DMS53 treated with DMSO at 0.1 percent for 48 hours (cell line): ENCODE results near the gene DUSP6.

Experiments
- DNase-seq: peaks from one replicate; lab custom pipeline; 2025; ENCODE audit not compliant: unreplicated experiment; lab: John Stamatoyannopoulos, UW

Gene DUSP6

DNA sequence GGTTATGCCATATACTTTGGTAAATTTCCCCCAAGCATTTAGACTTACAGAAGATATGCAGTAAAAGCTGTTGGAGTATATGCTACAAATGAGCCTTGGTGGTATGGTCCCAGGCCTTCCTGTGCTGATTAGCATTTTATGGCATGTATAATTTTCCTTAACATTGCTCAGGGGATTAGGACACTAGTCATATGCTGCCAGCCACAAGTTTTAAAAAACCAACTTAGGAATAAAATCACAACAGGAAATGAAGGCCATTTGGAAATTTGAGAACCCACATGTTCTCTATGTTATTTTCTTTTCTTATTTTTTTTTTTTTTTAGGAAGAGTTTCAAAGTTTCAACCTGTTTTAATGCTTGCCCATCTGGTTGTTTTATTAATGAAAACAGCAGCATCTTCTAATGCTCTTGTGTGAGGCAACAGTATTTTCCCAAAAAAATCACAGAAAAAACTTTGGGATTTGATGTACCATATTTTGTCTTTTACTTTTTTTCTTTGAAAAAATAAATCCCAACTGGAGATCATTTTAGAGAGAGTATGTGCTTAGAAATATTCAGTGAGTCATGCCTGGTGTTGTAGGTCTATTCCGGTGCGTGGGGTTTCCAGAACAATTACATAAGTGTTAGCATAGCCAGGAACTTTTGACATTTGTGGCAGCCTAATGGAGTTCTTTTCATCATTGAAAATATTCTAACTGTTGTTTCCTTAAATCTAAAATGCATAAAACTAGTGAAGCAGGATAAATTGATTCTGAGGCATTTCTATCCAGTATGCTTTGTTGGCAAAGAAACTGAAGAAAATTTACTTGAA, 21.7 kb upstream of the DUSP6 start:
- DNase-seq: no peak

DNA sequence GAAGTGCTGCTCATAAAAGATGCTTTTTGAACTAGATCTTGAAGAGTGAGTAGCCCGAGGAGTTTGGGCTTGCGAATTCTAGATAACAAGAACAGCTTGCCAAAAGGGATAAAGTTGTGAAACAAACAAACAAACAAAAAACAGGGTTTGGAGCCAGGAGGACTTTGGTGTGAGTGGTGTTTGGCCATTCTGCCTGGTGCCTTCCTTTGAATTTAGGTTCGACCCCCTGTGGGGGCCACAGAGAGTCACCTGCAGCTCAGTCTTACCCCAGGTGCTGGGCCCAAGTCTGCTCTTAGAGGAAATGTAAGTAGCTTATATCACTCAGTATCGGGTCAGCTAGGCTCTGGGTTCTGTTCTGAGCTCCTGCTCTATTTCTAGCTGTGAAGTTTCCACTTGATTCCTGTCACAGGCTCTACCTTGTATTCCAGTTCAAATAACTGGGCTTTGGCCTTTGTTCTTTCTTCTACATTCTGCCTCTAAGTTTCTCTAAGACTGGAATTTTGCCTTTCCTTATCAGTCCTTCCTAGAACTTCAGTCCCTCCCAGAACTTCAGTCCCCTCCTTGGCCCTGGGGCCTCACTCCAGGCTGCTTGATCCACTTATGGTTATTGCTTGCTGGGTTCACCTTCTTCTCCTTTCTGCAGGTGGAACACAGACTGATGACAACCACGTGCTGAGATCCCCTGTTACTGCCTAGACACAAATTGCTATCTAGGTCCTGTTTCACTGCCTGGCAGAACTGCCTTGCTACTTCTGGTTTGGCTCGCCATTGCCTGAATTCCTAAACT, 20.5 kb upstream of the DUSP6 start:
- no peak for DNase-seq

DNA sequence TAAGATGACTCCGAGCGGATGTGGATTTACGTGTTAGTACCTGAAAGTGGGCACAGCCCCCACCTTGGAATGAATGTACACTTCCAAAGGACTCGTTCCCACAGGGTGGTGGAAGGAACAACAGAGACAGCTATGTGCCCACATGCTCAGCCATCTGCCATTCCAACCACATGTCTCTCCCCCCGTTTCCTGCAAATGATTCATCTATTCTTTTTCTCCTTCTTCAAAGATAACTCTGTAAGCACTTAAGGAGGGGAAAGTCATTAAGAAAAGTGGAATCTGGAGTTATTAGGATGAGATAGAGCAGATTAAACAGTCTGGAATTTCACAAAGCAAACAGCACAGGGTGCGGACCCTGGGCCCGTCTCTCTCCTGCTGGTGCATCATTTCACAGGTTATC, 18.5 kb upstream of the DUSP6 start:
- no peak for DNase-seq

DNA sequence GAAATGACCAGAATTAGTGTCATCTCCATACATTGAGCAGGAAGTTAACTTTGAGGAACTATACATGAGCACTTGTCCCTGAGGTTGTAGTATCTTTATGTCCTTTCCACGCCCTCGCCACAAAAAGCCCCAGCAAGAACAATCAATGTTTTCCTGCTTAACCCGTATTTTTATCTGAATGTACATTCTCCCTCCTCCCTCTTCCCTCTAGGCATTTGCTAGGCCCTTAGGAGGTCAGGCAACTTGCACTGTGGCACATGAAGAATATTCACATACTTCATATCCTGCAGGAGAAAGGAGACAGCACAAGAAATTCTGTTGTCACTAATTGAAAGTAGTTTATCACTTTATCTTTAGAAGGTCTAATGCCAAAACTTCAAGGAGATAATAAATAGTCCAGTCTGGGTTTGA, 18.1 kb upstream of the DUSP6 start:
- DNase-seq: no peak

DNA sequence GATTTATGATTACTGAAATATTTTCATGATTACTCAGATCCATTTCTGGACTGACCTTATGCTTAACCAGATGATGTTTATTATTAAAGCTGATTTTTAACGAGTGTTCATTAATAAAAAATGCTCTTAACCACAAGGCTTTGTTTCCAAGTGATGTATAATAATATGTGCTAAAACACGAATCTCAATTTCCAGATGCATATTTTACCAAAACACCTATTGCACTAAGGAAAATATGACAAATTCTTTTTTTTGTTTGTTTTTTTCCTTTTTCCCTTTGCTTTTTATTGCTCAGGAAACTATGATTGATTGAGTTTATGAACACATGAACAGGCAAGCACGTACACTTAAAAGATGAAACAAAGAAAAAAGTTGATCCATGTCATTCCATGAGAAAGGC, 16.9 kb upstream of the DUSP6 start:
- DNase-seq: no peak

DNA sequence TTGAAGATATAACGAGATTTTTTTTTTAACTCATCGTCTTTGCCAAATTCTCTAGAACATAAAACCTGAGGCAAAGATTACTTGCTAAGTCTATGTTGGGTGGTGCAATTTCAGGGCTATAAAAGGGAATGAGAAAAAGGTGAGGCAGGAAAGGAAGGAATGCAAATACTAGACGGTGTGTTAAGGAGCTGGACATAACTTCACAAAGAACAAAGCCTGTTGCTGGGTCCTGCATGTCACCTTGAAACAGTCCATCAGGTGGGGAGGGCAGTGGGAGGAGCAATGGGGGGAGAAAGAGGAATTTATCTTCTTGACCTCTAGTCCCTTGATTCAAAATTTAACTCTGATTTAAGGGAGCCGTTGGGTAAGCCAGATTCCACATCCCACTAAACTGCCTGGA, 16.1 kb upstream of the DUSP6 start:
- DNase-seq: no peak

DNA sequence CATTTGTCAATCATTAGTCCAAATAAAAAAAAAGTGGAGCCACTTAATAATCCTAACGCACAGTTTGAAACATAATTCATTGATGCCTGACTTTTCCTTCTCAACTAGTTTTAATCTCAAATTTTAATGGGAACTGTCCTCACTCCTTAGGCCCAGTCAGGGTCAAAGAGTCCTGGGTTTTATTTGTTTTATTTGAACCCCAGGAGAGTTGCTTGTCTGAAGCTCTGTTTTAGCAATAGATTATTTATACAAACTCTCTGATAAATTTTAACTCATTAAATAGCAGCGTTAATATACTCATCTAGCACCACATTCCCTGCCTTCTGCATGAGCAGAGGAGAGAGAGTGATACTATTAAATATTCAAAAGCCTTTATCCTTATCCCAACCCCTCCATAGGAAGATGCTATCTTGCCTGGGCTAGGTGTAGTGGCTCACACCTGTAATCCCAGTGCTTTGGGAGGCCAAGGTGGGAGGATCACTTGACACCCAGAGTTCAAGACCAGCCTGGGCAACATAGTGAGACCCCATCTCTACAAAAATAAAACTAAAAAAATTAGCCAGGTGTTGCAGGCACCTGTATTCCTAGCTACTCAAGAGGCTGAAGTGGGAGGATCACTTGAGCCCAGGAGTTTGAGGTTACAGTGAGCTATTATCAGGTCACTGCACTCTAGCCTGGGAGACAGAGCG, 14.5 kb upstream of the DUSP6 start:
- DNase-seq: no peak

DNA sequence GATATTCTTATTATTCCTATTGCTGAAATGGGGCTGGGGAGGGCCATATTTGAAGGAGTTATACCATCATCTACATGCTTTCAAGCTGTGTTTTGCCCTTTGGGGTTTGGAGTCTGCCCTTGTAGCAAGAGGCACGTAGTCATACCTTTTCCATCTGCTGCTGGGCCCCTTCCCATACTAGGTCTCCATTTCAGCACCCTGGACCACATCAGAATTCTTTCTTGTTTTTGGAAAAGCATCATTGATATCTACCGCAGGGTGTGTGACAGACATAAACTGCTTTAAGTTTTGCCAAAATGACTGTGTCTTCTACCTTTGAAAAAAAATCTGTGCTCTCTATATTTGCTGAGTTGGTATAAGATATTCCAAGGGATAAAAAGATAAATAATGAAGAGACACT, 12.3 kb upstream of the DUSP6 start:
- DNase-seq: no peak

DNA sequence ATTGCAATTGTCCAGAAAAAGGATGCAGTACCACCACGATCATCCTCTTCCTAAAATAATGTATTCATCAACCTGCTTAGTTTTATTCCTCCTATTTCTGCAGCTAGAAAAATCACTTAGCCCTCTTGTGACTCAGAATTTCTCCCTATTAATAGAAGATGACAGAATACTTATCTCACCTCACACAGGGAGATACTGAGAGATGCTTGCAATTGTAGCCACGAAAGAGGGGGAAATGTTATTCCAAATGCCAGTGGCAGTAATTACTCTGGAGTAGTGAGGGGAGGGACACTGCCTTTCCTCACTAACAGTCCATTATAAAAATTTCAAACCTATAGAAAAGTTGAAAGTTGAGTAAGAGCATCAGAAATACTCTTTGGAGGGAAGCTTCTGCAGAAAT, 11.8 kb upstream of the DUSP6 start:
- DNase-seq: no peak

DNA sequence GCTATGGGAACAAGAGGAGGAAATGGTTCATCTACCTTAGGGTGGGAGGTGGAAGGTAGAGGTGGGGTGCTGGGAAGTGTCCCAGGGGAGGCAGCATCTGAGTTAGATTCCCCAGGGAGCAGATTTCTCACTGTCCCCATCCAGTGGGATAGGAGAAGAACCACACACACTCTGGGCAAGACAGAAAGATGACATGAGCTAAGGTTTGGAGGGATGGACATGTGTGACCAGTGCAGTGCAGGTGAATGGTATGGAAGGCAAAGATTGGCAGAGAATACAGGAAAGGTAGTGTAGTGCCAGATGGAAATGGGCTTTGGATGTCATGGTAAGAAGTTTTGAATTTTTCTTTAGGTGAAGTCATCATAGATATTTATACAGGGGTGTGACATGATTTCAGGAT, 11.3 kb upstream of the DUSP6 start:
- DNase-seq: no peak

DNA sequence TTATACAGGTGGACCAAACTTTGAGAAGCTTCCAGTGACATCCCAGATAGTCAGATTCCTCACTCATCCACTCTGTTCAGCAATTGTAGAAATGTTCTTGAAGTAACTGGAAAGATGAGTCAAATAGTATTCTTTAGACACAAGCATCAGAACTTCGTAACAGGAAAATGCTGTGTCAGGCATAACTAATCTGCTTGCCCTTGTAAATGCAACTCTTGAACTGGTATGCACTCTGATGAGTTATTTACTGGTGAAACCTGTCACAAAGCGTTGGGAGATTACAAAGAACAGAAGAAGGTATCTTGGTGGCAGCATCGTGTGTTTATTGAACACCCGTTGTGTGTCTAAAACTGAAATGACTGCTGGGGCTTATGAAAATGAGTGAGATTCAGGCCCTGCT, 10.8 kb upstream of the DUSP6 start:
- no peak for DNase-seq

DNA sequence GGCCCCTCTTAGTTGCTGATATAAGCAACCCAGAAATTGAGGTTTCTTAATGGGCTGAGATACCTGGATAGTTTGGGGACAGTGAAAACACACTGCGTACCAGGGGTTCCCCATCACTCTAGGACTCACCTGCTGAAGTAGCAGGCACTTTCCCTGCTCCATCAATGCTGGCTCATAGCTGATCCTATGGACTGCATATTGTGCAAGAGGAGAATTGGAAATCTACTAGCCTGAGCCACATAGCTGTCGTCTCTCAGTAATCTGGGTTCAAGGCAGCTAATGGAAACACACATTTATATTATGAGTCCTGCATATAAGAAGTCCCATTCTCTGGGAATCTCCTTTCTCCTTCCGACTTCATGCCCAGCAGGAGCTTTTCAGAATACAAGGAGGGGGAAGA, 7.3 kb upstream of the DUSP6 start:
- DNase-seq: no peak

DNA sequence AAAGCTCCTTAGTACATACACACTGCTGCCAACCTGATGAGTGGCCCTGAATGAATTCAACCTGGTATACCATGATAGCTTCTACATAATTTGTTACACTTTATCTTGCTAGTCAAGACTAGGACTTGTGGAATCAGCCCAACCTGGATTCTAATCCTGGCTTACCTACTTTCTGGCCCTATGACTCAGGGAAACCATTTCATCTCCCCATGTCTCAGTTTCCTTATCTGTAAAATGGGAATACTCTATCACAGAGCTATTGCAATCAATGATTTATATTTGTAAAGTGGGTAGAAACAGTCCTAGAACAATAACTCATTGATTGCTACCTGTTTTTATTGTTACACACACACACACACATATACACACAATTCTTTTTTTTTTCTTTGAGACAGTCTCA, 6.5 kb upstream of the DUSP6 start:
- no peak for DNase-seq

DNA sequence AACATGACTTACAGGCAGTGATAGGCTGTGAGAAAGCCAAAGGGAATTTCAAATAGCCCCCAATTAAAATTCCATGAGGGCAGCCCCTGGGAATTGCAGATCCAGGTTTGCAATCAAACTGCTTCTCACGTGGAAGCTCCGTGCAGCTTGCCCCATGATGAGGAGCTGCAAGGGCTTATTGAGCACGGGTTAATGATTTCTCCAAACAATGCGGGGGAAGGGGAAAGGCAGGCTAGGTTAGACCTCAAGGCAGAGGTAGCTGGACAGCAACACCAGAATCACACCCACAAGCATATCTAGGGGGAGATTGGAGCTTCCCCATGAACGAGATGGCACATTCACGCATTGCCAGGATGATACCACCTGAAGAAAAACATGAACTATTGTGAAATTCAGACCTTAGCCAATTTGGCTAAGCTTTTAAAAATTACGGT, 5.0 kb upstream of the DUSP6 start:
- peak; percentile 14 for DNase-seq

DNA sequence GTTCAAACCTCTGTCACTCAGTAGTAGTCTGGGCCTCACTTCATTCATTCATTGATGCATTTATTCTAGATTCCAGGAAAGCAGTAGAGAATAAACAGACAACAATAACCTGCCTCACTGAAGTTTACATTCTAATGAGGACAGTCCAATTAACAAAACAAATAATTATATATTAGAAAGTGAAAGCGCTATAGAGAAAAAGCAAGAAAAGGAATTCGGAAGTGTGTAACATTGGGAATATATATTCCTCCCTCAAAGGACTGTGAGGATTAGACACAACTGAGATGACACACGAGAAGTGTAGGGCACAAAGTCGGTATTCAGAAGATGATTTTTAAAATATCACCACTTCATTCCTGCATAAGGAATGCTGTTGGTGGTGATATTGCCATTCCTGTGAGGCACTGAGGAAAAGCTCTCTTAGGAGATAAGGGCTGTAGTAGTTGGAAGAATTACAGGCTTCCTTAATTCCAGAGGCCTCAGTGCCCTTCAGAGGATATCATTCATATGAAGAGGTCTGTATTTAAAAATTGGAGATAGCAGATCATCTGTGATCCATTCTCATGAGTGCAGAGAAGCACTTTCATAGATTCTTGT, 3.9 kb upstream of the DUSP6 start:
- no peak for DNase-seq

DNA sequence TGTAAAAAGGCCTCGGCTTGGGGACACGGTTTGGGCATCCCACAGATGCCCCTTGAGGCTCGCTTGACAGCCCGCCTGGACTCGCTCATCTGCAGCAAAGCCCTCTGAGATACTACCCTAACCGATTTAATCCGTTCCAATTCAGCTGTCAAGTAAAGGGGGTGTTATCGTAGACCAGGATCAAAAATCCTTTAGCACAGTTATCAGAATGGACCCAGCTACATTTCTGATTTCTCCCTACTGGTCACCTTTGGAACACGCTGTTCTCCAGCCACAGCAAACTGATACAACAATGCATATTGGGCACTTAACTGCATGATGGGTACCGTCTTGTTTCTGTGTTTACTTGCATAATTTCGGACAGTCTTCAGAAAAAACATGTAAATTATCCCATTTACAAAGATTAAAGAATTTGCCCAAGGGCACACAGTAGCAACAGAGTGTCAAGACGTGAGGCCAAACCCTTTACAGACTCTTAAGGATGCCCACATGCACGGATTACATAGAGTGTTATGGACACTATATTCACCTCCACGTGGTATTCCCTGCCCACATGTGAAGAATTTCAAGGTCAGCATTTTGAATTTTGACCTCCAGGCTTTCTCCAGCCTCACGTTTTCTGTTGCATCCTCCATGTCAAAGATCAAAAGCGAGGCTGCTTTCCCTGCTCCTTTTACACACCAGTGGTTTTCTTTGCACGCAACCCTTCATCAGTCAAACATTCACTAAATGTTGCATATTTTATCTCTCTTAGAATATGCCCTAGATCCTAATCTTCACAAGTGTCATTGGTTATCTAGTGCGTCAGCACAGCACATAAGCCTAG, 3.2 kb upstream of the DUSP6 start:
- no peak for DNase-seq

DNA sequence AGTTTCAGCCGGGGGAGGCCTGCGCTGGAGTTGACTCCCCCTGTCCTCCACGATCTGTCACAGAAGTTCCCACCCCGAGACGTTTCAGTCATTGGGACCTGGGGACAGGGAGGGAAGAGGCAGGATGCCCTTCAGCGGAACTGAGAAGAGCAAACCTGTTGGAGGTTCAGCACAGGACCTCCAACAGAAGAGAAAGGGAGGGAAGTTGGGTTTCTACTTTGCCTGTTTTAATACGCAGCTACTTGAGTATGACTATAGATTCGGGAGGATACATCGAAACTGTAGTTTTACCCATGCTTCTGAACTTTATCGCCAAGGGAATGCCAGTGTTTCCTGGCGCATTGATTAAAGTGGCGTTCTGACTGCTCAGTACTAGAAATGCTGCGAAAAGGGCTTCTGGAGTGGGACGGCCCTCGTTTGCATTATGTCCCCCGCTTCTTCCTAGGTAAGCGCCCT, 2.3 kb upstream of the DUSP6 start:
- peak; percentile 56 for DNase-seq

DNA sequence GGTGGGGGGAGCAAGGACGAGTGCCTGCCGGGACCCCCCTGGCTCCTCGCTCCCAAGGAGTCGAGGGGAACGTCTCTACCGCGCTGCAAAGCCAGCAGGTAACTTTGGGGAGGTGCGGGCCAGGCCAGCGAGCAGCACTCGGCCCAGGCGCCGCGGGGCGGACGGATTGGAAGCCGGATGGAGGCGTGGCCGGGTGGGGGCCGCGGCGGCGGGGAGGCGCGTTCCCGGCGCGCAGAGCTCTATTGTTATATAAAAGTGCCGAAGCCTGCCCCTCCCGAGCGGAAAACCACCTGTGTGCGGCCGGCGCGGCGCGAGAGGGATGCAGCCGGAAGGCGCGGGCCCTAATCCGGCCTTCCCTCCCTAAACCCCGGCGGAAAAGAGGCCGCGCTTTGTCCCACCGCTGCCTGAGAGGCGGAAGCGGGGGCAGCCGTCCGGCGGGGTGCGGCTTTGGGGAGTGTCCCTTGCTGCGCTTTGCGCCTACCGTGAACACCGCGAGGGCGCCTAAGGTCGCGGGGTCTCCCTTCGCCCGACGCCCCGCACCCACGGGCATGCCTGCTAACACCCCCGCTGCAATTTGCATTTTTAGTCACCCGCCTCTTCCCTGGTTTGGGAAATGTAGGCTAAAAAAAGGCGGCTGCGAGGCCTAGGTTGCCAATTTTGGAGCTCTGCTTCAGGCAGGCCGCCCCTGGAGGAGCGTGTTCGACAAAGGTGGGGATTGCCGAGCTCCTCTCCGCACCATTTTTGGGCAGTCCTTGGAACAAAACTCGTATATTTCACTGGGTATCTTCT, 1.7 kb upstream of the DUSP6 start:
- DNase-seq: peak; percentile 77

DNA sequence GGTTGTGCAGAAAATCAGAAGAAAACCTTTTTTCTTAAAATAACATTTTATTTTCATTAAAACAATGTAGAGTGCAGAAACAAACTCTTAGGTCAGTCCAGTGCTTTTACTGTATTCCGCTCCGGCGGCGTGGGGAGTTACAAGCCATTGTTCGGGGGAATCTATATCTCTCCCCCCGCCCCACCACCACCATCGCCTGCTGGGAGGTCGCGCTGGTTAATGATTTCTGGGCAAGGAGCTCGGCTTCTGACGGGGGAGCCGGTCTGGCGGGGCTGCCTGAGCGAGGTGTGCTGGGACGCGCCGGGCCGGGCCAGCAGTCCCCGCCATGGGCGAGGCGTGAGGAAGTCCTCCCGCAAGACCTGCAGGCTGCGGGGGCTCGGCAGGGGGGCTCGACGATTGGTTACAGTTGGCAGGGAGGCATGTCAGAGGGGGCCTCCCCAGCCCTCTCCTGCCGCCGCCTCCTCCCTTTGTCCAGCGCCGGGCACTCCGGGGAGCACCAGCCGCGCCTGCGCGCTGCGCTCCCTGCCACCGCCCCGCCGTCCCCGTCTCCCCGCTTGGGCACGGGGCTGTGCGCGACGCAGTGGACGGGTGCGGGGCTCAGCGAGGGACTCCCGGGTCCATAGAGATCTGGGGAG, 1.0 kb upstream of the DUSP6 start:
- DNase-seq: peak; percentile 79

DNA sequence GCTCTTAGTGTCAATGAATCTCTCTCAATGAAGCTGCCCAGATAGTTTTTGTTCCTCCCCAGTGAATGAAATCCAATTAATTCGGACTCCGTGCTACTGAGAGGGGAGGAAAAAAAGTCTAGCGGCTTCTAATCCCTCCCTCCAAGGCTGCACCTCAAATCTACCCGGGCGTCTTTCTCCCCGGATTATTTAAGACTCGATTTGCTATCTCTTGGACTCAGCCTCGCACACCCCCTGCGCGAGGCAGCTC, 134 bp downstream of the DUSP6 start:
- DNase-seq: no peak
